GM10847 (cell line): Measurements from ENCODE around the gene ASB4.

ENCODE experiments used
- POLR2A ChIP-seq: IDR thresholded peaks from 2 replicates; pipeline ENCODE4 v1.6.1; 2011; ENCODE audit not compliant: insufficient read length; ENCODE audit errors: extremely low read depth

ASB4 gene

DNA sequence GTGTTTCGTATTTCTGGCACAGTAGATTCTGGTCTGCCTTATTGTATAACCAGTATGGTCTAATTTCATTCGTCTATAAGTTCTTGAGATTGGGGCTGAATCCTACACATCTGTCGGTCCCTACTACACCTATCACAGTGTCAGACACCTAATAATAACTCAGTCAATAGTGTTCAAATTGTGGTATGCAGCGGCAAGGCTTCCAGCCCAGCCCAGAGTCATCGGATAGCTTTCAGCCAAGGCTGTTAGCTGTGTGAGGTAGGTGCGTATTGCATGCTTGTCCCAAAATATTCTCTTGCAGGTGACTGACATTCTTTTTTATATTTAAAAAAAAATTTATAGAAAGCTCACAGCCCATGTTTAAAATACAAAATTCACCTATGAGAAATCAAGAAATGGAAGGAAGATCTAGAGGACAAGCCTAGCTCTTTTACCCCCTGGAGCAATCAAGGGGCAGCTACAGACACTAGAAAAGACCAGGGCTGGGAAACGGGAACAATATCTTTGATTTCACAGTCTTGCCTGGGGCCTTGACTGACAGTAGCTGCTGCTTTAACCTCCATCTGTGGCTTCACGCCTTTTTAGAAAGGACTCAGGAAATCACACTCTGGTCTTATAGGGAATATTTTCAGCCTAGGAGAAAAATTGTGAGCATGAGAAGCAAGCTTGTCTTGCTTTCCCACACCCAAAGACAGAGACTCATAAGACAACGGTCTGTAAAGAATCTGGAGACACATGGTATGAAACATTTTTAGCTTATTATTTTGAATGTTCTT, 9.5 kb upstream of the ASB4 start:
- TF ChIP-seq POLR2A, result no peak

DNA sequence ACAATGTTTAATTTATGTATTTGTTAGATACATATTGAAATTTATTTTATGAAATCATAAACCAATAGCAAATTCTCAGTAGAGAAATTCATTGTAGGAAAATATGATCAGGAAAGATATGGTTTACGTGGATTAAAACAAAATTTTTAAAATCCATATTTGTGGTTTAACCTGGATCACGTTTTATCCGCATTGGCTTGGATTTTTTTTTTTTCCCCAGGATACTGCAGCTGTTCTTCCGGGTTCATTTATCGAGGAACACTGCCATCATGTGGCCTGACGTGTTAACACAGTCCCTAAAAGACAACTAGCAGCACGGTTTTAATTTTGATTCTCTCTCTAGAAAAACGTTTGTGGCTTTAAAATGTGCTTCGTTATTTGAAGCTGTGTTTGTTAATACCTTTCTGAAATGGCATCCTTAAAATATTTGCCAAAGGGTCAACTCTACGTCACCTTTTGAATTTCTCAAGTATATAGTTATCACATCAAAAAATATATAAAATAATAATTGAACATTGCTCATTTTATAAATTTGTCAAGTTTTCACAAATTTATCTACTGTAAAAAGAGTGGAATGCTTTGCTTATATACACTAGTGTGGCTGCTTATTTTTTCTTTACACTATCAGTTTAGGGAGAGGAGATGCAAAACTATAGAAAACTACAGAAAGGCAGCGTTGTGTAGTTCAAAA, 8.7 kb upstream of the ASB4 start:
- TF ChIP-seq POLR2A, result no peak

DNA sequence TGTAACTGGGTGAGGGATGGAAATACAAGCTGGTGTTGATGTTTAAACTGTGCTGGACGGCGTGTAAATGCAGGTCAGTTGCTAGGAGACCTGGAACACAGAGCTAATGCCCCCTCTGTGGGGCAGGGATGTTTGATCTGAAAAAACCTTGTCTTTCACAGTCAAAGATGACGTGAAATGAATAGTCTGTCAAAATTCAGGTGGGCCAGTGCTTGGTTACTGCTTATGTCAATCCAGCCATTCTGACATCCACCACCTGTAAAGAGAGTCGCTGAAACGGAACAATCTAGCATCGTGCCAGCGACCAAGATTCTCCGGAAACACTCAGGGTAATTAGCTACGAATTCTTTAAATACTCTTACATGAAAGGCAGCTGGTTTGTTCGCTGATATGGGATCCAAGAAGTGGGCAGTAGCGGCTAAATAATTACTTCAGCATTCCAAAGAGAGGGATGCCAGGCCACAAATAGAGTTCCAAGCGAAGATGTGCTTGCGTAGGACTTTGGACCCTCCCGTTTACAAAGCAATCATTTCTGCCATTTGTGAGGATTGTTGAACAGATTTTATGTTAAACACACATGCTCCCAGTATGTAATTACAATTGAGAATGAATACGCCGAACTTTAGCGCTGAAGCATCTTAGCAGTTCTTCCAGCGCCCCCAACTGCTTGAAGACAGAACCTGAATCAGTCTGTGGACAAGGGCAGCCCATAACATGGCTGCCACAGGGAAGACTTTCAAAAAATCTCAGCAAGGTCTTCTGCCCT, 7.3 kb upstream of the ASB4 start:
- no peak for TF ChIP-seq POLR2A

DNA sequence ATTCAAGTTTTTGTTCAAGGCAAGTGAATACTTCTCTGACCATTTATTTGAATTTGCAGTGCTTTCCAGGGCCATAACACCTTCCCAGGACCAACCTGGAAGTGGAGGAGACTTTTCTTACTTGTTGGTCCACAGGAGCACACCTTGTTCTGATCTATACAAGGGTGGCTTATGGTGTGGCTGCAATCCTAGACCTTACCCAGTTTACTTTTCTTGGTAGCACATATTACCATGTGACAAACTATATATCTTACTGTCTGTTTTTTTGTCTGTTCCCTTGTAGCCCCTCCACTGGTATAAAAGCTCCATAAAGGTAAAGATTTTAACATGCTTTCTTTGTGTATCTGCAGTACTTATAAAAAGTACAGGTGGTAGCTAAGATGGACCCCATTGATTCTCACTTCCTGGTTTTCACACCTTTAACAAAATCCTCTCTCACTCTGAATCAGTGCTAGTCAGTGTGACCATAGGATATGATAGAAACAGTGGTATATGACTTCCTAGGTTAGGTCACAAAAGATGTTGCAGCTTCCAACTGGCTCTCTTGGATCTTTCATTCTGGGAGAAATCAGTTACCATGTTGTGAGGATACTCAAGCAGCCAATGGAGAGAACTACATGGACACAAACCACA, 5.6 kb upstream of the ASB4 start:
- TF ChIP-seq POLR2A, result no peak

DNA sequence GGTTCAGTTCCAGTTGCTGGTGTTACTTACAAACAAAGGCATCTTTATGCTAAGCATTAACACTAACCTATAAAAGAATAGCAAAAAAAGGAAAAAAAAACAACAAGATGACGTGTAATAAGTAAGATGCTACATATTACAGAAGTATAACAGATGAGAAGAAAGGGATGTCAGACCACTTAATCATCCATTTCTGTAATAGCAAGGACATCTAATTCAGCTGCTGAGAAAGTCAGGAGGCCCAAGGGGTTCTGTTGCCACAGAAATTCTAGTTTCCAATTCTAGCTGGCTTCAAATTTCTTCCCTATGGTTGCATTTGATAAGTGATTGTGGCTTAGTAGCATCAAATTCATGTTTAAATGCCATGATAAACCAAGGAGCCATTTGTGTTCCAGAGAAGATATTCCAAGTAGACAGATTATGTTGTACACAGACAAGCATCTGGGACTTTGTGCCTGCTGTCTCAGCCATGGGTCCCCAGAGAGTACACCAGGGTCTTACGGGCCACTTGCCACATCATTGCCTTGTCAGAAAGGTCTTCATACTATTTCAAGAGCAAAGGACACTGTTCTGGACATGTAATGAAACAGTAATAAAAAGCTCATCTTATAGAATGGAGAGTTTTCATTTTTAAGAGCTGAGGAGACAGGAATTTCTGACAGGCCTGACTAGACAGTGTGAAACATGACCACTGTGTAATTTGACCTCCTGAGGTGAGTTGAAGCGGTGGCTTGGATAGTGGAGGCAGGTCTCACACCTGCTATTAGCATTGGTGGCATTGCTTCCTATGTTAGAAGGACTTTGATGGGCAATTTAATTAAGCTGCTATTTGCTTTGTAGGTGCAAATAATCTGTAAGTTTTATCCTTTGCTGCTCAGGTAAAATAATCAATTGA, 4.2 kb upstream of the ASB4 start:
- TF ChIP-seq POLR2A, result no peak

DNA sequence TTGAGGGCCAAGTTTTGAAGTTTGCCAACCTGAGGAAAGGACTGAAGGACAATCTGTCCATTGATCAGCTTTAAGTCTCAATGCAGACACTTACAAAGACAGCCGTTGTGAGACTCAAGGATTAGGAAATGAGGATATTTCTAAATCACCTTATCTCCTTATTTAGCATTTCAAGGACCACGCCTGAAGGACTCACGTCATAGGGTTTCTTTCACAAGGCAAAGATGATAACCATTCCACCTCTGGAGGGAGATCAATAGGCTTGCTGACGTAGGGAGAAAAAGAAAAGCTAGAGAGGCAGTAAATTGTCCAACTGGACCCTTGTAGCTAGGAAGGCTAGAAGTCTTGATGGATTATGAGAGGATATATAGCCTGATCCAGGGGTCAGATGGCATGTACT, 3.3 kb upstream of the ASB4 start:
- TF ChIP-seq POLR2A, result no peak

DNA sequence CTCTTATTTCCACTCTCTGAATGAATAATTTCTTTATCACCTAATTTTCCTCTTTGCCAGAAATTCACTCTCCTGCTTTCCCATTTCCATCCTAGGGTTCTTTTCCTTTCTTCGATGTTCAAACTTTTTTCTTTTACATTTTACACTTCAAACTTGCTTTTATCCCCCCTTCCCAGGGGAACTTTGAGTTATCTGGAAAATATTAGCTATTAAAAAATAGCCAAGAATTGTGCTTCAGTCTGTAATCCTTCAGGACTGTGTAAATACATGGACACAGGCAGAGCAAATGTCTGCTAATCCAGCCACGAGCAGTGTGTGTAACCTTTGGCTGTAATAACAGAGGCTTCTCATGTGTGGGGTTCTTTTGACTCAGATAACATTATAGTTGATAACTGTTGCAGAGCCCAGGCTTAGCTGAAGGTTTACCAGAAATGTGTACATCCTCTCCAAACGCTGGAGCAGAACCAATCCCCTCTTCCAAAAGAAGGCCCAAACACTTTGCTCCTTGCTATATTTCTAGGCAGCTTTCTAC, 4.6 kb downstream of the ASB4 start:
- TF ChIP-seq POLR2A, result no peak

DNA sequence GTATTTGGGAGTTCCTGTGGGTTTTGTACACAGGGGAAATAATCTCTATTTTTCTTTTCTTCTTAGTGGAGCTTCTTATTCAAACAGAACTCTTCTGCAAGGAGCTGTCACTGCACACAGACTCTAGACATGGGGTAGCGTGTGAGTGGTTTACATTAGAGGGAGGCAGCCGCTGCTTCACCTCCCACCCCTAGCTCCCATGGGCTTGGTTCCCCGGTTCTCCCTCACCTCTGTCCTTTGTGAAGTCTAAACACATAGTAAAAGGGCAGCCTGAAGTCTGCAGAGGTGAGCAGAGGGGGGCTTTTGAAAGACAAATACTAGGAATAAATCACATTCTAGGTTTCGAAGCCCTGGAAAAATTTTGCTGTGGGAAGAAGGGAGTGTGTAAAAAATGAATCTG, 5.5 kb downstream of the ASB4 start:
- TF ChIP-seq POLR2A, result no peak

DNA sequence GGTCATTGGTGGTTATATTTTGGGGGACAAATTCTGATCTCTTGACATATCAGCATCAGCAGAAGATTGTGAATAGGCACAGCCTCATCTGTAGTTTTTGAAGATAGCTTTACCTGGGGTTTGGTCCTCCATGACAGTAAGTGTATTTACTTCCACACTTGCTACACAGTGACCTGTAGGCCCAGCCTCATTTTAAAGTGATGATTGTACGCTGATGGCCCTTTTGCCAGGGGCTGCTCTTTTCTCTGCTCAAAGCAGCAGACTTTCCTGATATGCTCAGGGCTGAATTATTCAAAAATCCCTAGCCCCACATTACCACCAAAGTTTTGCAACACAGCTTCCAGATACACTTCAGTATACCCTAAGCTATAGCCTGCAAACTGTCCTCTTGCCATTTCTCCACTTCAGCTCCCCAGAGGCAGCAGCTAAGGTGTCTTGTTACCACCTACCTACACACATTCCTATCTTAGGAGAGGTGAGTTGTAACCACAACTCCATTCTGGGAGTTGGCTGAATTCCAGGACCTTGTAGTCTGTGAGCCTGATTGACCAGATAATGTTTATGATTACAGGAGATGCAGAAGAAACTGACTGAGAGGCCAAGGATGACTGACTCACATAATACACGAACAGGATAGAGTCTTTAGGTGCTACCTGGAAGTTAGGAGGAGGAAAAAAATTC, 6.0 kb downstream of the ASB4 start:
- no peak for TF ChIP-seq POLR2A

DNA sequence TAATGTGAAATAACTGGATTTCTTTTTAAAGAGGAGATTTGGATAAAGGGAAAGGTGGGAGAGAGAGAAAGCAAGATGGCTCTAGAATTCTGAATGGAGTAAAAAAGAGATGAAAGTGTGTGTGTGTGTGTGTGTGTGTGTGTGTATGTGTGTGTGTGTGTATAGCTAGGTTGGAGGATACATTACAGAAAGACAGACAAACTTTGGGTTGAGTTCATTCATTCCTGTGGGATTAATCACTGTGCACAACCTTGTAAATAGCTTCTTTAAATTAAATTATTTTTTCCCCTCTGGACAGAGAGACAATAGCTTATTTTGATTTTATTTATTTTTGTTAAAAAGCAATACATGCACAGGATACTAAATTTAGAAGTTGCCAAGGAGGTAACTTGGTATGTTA, 7.5 kb downstream of the ASB4 start:
- no peak for TF ChIP-seq POLR2A

DNA sequence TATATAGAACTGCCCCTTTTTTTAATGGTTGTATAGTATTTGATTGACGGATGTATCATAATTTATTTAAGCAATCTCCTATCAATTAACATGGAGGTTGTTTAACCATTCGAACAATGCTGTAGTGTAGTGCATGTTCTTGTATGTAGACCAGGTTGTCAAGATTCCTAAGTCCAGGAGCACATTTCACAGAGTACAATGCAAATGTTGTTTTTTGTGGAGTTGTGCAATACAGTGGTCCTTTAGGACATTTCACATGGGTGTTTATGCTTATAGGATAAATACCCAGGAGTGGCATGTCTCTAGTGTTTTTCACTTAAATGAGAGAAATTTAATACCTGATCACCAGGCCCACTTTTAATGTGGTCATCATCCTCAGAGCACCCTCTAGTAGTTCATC, 8.1 kb downstream of the ASB4 start:
- TF ChIP-seq POLR2A, result no peak

DNA sequence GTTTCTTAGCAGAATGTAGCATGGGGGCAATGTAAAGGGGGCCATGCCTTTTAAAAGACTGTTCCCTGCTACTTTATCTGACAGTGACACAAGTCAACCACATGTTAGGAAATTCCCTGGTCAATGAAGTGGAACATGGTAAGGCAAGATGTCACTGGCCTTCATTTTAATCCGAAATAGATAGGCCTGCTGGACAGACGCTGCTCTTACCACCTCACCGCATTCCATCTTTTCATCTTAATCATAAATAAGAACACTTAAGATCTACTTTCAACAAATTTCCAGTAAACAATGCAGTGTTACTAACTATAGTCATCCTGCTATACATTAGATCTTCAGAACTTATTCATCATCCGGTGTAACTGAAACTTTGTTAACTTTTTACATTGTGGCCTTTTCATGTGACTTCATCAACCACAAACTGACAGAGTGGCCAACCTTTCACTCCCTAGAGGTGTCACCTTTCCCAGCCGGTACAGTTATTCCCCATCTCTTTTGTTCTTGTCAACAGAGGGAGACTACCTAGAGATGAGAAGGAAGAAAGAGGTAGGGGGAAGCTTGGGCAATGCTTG, 15.6 kb downstream of the ASB4 start:
- TF ChIP-seq POLR2A, result no peak

DNA sequence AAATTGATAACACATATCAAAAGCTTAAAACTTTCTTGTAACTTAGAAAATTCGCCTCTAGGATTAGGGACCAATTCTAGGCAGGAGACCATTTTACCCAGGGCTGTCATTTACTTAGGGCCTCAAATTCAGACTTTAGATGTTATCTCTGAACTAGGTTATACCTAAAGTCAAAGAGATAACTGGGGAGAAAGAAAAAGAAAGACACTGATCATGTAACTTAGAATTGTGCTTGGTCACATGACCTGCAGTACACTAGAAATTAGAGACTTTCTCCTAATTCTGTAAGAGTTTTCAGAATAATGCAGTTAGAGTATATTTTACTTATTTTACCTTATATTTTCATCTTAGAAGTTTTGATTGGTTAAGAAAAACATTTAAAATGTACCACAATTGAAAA, 16.7 kb downstream of the ASB4 start:
- no peak for TF ChIP-seq POLR2A
